ENCODE measurements around the gene NUSAP1. TPM values are rescaled to one million over a fixed set of nuclear protein-coding genes. Genes with fewer than 3 reads are reported as not detected.
"Not testable (repeated sequence)": the region's sequence is repeated elsewhere in the genome, so short reads cannot be mapped to it uniquely, and the experiment has no call there.

The NUSAP1 gene
- total RNA-seq, 1 donor from 2014 or later = 20.7 TPM

DNA sequence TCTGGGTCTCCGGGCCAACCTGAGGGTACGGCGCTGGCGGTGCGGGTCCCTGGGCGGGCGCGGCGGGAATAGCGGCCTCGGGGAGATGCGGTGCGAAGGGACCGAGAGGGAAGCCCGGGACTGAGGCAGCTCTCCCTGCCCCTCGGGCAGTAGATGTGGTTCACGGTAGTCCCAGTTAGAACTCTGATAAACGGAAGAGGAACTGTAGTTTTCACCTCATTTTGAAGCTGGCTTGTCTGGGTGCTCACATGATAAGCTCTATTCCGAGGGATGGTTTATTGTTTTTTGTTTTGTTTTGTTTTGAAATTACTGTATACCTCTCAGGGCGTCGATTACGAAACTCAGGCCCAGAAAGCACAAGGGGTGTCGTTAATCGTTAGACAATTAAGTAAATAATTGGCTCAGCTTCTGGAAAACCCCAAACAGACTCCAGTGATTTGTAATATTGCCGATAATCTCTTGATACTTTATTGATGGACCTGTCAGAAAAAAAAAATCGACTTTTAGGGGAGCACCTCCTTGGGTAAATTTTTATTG, 413 bp downstream of the NUSAP1 start:
- no peak for DNase-seq

DNA sequence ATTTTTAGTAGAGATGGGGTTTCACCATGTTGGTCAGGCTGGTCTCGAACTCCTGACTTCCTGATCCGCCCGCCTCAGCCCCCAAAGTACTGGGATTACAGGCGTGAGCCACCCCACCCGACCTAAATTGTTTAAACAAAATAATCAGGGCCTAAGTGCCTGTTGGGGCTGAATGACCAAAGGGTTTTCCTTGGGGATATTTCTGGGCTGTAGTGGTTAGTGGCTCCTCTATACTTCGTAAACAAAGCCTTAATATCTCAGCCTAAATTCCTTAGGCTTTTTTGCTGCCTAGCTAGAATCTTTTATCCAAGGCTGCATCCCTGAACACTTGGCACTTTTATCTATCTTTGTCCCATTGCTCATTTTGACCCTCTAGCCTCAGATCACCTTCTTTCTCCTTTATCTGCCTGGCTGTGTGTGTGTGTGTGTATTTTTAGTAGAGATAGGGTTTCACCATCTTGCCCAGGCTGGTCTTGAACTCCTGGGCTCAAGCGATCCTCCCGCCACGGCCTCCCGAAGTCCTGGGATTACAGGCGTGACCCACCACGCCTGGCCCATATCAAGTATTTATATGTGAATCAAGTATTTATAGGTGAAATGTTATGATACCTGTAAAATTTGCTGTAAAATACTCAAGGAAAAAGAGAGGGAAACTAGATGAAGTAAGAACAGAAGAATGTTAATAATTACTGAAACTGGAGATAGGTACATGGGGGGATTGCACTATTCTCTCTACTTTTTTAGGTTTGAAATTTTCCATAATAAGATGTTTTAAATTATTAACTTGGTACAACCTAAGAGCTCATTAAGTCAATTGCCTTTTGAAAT, 1.8 kb downstream of the NUSAP1 start:
- DNase-seq = no peak

DNA sequence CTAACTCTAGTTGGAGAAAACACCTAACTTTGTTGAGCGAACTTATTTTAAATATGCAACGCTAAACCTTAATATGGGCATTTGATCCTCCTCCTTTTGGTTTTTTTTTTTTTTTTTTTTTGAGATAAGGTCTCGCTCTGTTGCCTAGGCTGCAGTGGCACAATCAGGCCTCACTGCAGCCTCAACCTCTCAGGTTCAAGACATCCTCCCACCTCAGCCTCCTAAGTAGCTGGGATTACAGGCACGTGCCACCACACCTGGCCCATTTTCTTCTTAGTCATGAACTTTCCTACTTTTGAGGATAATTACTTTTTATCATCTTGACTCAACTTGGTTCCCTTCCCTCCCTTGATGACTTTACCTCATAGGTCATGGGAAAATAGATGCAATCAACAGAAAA, 3.9 kb downstream of the NUSAP1 start:
- no peak for DNase-seq

DNA sequence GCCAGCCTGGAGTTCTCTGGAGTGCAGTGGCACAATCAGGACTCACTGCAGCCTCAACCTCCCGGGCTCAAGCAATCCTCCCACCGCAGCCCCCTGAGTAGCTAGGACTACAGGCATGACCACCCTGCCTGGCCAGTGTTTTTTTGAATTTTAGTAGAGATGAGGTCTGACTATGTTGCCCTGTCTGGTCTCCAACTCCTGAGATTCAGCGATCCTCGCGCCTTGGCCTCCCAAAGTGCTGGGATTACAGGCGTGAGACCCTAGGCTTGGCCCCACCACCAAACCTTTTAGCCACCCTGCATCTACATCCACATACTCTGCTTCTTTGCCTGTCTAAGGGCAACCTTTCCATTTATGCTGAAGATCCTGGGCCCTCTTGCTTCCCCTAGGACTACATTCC, 4.4 kb downstream of the NUSAP1 start:
- DNase-seq = no peak

DNA sequence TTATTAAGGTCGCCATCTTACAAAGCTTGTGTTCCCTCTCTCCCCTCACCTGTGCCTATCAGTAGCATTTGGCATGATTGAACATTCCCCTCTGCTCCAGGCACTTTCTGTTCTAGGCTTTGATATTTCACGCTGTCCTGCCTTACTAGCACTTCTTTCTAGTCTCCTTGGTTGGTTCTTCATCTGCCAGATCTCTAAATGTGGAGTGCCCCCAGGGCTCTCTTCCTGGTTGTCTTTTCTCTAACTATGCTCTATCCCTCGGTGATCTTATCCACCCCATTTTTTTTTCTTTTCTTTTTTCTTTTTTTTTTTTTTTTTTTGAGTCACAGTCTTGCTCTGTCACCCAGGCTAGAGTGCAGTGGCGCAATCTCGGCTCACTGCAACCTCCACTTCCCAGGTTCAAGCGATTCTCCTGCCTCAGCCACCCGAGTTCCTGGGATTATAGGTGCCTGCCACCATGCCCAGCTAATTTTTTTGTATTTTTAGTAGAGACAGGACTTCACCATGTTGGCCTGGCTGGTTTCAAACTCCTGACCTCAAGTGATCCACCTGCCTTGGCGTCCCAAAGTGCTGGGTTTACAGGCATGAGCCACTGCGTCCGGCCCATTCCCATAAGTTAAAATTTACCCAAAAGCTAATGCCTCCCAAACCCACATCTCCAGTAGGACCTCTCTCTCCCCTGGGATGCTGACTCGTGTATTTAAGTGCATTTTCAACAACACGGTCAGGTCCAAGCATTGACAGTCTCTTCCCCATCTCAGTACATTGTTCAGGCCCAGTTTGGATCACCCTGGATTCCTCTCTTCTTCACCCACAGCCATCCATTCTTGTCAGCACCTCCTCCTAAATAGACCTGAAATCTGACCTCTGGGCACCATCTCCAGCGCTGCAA, 5.2 kb downstream of the NUSAP1 start:
- no peak for DNase-seq

DNA sequence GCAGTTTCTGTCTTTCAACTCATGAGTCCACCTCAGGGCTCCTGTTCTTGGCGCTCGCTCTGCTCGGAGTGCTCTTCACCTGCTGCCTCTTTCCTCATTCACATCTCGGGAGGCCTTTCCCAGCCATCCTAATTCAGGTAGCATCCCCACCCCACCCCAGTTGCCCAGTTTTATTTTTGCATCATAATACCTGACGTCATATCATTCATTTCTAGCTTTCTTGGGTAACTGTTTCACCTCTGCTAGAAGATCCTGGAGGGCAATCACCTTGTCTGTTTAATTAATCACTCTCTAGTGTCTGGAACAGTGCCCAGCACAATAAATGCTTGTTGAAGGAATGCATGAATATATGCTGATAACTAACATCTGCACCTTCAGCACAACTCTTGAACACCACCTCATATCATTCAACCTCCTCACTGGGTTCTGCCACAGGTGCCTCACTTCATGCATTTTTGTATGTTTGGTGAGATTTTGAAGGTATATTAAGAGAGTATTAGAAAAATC, 7.6 kb downstream of the NUSAP1 start:
- no peak for DNase-seq

DNA sequence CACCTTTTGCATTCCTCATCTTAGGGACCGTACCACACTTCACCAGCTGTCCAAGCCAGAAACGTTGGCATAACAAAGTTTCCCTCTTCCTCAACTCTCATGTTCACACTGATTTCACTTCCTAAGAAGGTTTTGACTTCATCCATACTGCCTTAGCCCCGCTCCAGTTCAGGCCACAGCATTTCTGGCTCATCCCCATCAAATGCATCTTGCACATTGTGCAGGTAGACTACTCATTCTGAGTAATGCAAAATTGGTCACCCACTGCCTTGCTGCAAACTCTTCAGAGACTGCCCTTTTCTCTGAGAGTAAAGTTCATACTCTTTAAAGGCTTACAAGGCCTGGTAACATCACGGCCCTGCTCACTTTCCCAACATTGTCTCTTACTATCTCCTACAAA, 8.8 kb downstream of the NUSAP1 start:
- no peak for DNase-seq

DNA sequence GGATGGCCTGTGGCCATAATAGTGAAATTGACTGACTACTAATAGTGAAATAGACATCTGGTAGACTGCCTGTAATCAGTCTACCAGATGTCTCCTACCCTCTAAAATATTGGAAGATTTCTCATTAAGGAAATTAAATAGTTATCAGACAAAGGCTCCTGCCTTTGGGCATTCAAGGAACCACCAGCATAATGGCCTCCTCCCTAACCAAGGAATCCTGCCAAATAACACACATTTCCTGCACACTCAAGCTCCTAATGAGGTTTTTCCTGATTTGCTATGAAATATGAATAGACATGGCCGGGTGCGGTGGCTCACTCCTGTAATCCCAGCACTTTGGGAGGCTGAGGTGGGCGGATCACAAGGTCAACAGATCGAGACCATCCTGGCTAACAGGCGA, 14.6 kb downstream of the NUSAP1 start:
- no peak for DNase-seq

DNA sequence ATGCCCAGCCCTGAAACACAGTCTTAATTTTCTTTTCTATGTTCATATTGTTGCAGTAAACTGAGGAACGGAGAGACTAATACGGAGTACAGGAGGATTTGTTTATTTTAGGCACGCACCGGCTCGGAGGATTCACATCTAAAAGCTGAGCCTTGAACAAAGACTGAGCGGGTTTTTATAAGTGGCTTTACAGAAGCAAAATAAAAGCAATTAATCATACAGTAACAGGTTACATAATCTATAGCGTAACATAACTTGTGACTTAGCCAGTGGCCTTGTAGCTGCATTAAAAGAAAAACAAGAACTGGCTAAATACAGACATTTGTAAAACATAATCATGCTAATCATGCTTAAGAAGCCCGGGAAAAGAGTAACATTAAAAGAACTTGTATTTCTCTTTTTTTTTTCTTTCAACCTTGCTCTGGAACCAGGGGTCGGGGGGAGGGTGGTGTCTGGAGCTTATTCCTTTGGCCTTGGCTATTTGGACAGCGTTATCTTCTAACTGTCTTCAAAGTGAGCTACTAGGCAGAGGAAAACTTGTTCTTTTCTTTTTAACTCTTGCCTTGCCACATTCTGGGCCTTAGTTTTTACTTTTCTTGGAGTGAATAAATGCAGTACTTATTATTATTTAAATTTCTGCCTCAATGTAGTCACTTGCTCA, 17.5 kb downstream of the NUSAP1 start:
- DNase-seq = no peak

DNA sequence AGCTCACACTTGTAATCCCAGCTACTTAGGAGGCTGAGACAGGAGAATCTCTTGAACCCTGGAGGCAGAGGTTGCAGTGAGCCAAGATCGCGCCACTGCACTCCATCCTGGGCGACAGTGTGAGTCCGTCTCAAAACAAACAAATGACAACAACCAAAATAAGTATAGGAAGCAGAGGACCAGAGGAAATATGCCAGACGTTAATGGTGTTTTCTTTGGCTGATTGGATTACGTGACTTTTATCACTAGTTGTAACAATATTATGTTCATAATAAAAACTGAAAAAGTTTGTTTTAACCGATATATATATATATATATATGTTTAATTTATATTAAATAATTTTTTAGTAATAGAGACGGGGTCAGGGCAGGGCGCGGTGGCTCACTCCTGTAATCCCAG, 21.7 kb downstream of the NUSAP1 start:
- DNase-seq = no peak

DNA sequence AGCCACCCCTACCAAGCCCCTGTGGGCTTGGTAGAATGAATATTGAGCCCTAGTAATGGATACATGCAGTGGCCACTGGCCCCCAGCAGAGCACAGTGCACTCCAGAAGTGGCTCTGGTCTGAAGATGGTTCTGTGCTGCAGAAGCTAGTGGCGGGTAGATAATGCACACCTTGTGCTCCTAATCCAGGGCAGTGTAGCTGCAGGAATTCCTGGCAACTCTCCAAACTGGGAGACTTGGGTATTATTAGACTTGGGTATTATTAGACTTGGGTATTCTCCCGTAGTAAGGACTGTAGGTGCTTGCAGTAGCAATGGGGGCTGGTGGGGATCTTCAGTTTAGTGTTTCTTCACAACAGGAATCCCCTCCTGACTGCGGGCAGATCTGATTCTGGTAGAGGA, 34.7 kb downstream of the NUSAP1 start:
- DNase-seq = no peak

DNA sequence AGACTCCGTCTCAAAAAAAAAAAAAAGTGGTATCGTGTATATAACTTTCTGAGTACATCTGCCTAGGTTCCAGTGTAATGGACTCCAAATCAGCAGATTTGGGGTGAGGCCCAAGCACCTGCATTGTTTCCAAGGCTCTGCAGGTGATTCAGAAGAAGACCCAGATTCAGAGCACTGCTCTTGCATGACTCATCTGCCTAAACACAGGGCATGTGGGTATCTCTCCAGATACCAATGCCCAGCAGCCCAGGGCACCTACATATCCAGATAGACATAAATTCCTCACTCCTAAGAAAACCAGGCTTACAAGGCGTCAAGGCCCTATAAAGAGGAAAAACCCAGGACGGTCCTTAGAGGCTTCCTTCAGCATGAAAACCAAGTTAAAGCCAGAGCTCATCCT, 45.3 kb downstream of the NUSAP1 start:
- no peak for DNase-seq

DNA sequence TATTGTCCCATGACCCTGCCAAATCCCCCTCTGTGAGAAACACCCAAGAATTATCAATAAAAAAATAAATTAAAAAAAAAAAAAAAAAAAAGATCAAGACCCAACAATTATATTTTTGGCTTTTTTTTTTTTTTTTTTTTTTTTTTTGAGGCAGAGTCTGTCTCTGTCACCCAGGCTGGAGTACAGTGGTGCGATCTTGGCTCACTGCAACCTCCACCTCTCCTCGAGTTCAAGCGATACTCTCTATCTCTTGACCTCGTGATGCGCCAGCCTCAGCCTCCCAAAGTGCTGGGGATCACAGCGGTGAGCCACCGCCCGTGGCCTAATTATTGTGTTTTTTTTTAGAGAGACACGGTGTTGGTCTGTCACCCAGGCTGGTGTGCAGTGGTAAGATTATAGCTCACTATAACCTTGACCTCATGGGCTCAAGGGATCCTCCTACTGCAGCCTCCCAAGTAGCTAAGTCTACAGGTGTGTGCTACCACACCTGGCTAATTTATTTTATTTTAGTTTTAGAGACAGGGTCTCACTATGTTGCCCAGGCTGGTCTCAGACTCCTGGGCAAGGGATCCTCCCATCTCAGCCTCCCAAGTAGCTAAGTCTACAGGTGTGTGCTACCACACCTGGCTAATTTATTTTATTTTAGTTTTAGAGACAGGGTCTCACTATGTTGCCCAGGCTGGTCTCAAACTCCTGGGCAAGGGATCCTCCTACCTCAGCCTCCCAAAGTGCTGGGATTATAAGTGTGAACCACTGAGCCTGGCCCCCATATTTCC, 51.5 kb downstream of the NUSAP1 start:
- DNase-seq = not testable (repeated sequence)

DNA sequence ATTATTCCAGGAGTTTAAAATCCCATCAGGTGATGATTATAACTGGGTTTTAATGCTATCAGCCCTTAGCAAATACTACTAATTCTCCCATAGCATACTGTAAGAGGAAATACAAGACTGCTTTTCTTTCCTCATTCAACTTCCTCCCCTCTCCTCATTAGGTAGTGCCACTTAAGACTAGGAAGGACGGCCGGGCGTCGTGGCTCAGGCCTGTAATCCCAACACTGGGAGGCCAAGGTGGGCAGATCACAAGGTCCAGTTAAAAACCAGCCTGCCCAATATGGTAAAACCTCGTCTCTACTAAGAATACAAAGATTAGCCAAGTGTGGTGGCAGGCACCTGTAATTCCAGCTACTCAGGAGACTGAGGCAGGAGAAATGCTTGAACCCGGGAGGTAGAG, 55.0 kb downstream of the NUSAP1 start:
- DNase-seq = no peak

DNA sequence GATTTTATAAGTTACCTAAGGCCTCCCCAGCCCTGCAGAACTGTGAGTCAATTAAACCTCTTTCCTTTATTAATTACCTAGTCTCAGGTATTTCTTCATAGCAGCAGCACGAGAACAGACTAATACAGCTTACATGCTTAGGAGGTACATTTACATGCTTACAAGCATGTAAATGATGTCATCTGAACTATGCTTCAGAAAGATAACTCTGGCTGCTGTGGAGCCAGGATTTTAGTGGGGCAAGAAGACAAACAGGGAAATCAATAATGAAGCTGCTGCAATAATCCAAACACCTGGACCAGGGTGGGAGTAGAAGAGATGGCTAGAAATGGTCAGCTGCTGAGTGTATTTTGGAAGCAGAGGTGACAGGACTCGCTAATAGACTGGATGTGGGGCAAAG, 60.0 kb downstream of the NUSAP1 start:
- no peak for DNase-seq

DNA sequence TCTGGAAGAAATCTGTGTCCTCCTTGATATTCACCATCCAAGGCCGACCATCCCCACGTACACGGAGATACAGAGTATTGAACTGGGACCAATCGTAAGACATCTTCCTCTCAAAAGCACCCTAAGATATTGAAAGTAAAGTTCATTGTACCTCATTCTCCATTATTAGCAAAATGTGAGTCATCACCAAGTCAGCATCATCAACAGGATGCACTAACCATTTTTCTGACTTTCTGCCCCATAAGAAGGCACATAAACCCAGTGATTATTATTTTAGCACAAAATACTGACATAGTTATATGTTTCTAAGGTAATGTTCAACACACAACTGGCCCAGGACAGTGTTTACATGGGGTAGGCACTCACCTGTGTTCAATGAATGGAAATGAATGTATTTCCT, 62.2 kb downstream of the NUSAP1 start:
- DNase-seq = no peak

DNA sequence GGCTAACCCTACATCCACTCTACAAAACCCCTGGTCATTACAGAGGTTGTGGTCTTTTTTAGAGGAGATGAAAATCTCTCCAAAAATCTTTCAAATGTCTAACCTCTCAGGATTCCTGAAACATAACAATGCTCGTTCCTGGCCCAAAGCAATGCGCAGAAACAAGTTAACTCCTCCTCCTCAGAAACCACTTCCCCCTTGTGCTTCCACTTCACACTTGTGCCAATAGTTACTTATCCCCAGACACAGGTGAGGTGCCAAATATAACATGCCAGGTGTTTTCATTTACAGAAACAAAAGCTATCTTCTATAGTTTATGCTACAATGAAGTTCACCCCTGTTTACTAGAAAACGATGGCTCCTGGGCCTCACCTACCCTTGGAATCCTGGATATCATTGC, 63.4 kb downstream of the NUSAP1 start:
- DNase-seq = no peak

DNA sequence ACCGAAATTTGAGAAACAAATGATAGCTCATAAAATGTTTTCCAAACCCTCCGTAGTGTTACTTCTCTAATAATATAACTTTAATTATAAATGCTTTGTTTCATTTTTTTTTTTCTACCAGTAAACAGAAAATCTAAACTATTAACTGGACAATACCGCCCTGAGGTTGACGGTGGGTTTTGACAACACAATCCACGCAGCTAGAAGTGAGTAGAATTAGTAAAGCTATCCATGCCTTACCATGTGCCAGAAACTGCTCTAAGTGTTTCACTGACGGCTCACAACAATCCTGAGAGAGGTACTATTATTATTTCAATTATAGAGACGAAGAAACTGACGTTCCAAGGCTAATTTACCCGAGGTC, 69.2 kb downstream of the NUSAP1 start:
- no peak for DNase-seq

DNA sequence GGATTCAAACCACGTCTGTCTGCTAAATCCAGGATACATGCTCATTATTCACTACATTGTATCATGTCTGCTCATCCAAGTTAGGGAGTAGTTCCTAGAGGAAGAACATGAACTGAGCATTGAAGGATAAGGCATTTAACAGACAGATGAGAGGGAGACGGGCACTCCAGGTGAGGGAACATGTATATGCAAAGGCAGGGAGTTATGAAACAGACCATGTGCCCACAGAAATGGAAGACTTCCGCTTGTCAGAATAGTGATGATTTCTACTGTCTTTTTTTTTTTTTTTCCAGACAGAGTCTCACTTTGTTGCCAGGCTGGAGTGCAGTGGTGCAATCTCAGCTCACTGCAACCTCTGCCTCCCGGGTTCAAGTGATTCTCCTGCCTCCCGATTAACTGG, 74.7 kb downstream of the NUSAP1 start:
- DNase-seq = no peak

DNA sequence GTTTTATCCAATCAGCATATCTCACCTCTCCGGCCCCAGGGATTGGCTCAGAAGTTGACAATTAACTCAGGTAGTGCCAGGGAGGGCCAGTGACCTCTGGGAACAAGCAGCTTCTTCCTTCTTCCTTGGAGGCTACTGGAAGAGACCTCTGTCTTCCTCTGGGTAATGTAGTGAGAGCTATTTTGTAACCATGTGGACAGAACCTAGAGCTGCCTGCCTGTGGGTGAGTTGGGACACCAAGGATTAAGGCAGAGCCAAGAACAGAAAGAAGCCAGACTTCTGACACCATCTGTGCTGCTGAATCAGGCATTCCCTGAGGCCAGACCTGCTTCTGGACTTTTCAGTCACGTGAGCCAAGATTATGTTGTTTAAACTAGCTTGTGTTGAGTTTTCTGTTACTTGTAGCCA, 75.6 kb downstream of the NUSAP1 start:
- DNase-seq = no peak

DNA sequence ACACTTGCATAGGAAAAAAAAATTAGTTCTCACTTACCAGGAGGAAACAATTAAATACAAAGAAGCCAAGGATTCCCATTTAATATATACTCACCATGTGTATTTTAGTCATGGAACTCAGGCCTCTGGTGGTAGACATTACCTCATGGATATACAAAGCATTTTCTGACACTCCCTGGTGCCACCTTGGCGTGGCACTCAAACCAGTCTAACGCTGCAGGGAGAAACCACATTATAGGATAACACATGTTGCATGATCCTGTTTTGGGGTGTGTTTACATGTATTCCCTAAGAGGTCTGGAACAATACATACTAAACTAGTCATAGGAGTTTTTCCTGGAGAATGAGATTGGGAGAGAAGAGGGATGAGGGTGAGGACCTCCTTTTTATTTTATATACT, 78.3 kb downstream of the NUSAP1 start:
- DNase-seq = no peak

DNA sequence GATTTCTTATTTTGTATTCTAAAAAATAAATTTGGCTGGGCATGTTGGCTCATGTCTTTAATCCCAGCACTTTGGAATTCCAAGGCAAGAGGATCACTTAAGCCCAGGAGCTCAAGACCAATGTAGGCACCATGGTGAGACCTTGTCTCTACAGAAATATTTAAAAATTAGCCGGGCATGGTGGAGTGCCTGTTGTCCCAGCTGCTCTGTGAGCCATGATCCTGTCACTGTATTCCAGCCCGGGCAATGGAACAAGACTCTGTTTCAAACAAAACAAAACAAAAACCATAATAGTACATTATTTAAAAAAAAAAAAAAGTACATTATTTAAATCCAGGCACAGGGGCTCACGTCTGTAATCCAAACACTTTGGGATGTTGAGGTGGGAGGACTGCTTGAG, 78.8 kb downstream of the NUSAP1 start:
- DNase-seq = no peak

All from occipital lobe (tissue), 2 donors.